SW480 (cell line): Measurements from ENCODE around the gene PHF19.

ENCODE experiments used
- DNase-seq: peaks from one replicate; pipeline ENCODE4 v3.0.0-alpha.2; 2016; ENCODE audit warnings: low spot score

Gene PHF19

GRCh38 chr9:120913647-120914264, 36.8 kb upstream of the PHF19 start:
- no peak for DNase-seq

GRCh38 chr9:120912958-120913646, 36.1 kb upstream of the PHF19 start:
- no peak for DNase-seq

DNA sequence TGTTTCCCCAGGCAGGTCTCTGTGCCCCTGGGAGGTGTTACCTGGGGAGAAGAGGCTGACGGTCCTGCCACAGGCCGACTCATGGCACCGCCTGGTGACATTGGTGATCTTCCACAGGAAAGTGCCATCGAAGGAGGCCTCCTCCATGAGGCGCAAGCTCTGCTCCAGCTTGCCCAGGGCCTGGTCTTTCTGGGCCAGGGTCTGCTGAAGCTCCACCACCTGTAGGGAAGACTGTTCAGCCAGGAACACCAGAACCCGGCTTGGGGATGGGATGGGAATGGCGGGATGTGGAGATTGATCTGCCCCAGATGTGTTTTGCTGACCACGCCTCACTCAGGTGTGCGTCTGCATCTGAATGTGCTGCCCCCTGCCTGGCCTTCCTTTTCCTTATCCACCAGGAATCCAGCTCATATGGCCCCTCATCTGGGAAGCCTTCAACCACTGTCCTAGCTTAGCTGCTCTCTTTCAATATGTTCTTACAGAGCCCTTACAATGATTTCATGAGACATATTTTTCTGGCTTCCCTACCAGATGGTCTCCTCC, 34.4 kb upstream of the PHF19 start:
- no peak for DNase-seq

GRCh38 chr9:120910643-120911042, 33.7 kb upstream of the PHF19 start:
- DNase-seq = no peak

DNA sequence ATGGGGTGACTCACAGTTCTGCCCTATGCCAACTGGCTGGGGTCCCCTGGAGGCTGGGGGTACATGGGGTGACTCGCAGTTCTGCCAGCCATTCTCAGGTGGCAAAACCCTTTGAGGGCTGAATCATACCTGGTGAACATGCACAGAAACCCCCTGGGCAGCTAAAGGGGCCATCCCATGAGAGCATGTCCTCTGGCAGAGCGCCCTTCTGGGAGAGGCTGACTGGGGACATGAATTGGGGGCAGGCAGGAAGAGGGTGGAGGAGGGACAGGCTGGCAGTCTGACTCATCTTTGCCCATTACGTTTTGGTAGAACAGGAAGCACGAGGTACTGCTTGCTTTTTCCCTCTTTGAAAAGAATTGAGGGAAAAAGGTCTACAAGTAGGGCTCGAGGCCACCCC, 32.9 kb upstream of the PHF19 start:
- peak; percentile 67 for DNase-seq

- no peak for DNase-seq
Observed at GRCh38 chr9:120905315-120906164, 28.6 kb upstream of the PHF19 start.

GRCh38 chr9:120904978-120905301, 28.0 kb upstream of the PHF19 start:
- DNase-seq = no peak

DNA sequence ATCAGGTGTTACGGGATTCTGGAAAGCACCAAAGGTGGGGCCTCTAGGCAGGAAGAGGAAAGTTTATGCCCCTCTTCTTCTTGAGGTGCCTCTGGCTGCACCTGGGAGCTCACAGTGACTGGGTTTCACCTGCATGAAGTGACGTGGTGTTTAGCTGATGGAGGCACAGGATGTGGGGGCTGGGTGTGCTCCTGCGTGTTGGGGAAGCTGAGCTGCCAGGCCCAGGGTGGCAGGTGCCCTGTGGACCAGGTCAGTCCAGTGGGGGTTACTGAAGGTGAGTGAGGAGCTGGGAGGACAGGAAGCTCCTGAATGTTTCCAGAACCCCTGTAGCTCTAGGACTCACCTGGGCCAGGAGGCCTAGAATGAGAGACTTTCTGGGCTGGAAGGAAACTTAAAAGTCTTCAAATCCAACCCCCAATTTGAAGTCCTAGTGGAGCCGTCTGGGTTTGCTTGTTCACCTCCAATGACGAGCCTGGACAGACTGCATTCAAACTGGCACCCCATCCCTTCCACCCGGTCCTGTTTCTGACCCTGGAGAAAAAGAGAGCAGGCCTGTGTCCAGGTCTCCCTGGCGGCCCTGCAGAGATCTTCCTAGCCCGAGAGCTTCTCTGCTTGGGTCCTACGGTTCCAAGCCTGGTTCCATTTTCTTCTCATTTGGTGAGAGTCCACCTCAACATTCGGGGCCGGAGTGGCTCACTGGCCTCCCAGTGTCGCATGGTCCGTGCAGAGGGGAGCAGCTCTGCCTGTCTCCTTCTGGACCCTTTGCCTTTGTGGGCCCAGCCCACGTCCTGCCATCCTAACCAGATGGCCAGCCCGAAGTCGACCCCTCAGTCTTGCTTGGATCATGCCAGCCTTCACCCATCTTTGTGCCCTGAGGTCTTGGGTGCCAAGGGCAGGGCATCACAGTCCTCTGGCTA, 27.3 kb upstream of the PHF19 start:
- no peak for DNase-seq

GRCh38 chr9:120902569-120903535, 25.9 kb upstream of the PHF19 start:
- DNase-seq = no peak

GRCh38 chr9:120901755-120902568, 25.0 kb upstream of the PHF19 start:
- DNase-seq = no peak

GRCh38 chr9:120900824-120901223, 23.8 kb upstream of the PHF19 start:
- no peak for DNase-seq

- DNase-seq = no peak
Observed at GRCh38 chr9:120899490-120900068, 22.6 kb upstream of the PHF19 start.

DNA sequence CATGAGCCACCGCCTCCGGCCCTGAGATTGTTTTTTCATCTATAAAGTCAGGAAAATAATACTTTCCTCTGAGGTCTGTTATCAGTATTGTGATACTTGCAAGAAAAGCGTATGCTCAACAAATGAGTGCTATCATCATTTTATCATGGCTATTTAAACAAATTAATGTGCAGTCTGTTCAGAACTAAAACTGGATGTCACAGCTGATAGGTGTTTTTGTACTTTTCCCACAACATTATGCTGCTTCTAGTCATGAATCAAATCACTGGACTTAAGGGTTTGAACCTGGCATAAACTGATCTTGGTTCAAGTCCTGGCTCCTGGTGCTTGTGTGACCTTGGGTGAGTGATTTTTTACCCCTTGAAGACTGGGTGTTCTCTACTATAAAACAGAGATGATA, 21.4 kb upstream of the PHF19 start:
- no peak for DNase-seq

- DNase-seq = no peak
Observed at GRCh38 chr9:120895951-120896350, 19.0 kb upstream of the PHF19 start.

GRCh38 chr9:120894321-120895148, 17.5 kb upstream of the PHF19 start:
- no peak for DNase-seq

GRCh38 chr9:120893611-120894307, 16.8 kb upstream of the PHF19 start:
- DNase-seq = no peak

DNA sequence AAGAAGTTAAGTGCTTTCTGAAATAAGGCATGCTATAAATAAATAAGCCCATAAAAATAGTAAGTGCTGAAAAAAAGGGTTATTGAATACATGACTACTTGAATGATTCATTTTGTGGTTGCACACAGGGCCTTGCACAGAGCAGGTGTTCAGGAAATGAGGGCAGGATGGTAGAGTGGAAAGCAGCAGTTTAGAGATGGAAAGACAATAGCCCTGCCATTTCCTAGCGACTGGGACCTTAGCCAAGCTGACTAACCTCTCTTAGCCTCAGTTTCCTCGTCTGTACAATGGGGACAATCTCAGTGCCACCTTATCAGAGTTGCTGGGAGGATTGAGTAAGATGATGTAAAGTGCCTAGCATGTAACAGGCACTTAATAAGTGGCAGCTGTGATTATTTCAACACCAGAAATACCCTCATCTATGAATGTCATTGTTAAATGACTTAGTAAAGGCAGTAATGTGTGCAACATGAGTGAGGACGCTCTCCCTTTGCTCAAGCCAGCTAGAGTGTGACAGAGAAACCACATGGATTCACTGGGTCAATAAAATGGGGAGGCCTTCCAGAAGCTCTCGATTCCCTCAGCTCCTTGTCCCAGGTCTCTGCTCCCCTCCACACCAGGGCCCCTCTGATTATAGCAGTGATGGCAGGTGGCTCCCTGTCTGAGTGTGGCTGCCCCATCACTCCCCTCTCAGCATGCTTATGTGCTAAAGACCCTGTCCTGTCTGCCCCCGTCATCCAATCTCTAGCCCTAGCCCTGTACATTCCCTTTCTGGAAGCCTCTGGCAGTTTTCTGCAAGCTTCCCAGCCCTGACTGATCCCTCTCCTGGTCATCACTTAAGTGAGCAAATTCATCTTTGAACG, 16.0 kb upstream of the PHF19 start:
- DNase-seq = peak; percentile 95
